BLaER1 (cell line): ENCODE data around the gene SEMA6B.
A peak's percentile ranks its signal among the peaks of the same experiment; 100 is the strongest.
"Not testable (repeated sequence)": the region's sequence is repeated elsewhere in the genome, so short reads cannot be mapped to it uniquely, and the experiment has no call there.

Source experiments
- H3K27ac ChIP-seq: shearing (Covaris generic); formaldehyde crosslinking; 2 replicates; pipeline ENCODE4 v1.8.1; 2022
- H3K27me3 ChIP-seq: shearing (Covaris generic); formaldehyde crosslinking; 2 replicates; pipeline ENCODE4 v1.8.1; 2022
- H3K36me3 ChIP-seq: shearing (Covaris generic); formaldehyde crosslinking; 2 replicates; pipeline ENCODE4 v1.8.1; 2022
- H3K4me1 ChIP-seq: shearing (Covaris generic); formaldehyde crosslinking; 2 replicates; pipeline ENCODE4 v1.8.1; 2022
- H3K4me2 ChIP-seq: shearing (Covaris generic); formaldehyde crosslinking; 2 replicates; pipeline ENCODE4 v1.8.1; 2022
- H3K4me3 ChIP-seq: shearing (Covaris generic); formaldehyde crosslinking; 2 replicates; pipeline ENCODE4 v1.8.1; 2022
- H3K9ac ChIP-seq: shearing (Covaris generic); formaldehyde crosslinking; 2 replicates; pipeline ENCODE4 v1.8.1; 2022
- H3K9me3 ChIP-seq: shearing (Covaris generic); formaldehyde crosslinking; 2 replicates; pipeline ENCODE4 v1.8.1; 2022
- H4K20me1 ChIP-seq: shearing (Covaris generic); formaldehyde crosslinking; 2 replicates; pipeline ENCODE4 v1.8.1; 2022
- Cebpa-rat ChIP-seq: shearing (Covaris generic); IDR thresholded peaks from 2 replicates; pipeline ENCODE4 v1.8.1; 2022

SEMA6B gene

DNA sequence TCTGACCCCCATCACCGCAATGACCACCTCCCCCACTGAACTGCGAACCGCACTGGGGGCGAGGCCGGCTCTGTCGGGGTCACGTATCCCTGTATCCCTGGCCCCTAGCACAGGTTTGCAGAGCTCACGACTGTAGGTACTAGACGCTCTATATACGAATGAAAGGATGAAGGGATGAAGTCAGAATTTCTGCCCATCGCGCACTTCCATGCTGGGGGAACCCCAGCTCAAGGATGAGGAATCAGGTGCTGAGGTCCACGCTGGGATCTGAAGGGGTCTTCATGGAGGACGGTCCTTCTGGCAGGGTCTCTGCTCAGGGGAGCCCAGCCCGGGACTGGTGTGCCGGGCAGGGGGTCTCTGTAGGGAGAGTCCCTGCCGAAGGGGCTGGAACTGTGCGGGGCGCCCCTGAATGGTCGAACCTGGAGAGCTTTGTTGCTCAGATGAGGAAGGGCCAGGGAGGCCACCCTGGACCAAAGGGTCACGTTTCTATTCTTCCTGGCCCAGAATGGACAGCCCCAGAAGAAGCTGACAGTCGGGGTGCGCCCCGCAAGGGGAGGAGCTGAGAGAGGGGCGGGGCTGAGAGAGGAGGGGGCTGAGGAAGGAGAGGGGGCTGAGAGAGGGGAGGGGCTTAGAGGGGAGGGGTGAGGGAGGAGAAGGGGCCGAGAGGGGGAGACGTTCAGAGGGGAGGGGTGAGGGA is 37.9 kb upstream of the SEMA6B start:
- H3K36me3 ChIP-seq: no peaks in the 10 kb centered on the region
- H3K27ac ChIP-seq: no peak overlapping the region

GRCh38 chr19:4596033-4596904 is 36.8 kb upstream of the SEMA6B start:
- no peaks in the 10 kb centered on the region for H3K36me3 ChIP-seq
- no peaks in the 10 kb centered on the region for H3K9me3 ChIP-seq
- no peak overlapping the region for H3K4me3 ChIP-seq
- peaks cover 21% of the 10 kb centered on the region for H3K4me1 ChIP-seq
- H3K27ac ChIP-seq: no peak overlapping the region
- TF ChIP-seq Cebpa-rat: no peak
- no peak overlapping the region for H3K4me2 ChIP-seq
- H3K27me3 ChIP-seq: no peaks in the 10 kb centered on the region
- H3K9ac ChIP-seq: no peak overlapping the region
- H4K20me1 ChIP-seq: no peaks in the 10 kb centered on the region

More for the DNA sequence above, 37.9 kb upstream of the SEMA6B start:
- H4K20me1 ChIP-seq: no peaks in the 10 kb centered on the region
- no peaks in the 10 kb centered on the region for H3K27me3 ChIP-seq
- H3K9ac ChIP-seq: no peak overlapping the region; the same call in 1 of the 2 replicates
- peaks cover 21% of the 10 kb centered on the region for H3K4me1 ChIP-seq
- peak overlapping the region; percentile 77 for H3K4me2 ChIP-seq
- TF ChIP-seq Cebpa-rat: no peak
- H3K9me3 ChIP-seq: no peaks in the 10 kb centered on the region
- peak overlapping the region; percentile 52; the same call in 1 of the 2 replicates for H3K4me3 ChIP-seq

- H4K20me1 ChIP-seq, H3K4me3 ChIP-seq, H3K27ac ChIP-seq, H3K27me3 ChIP-seq, H3K9ac ChIP-seq, H3K9me3 ChIP-seq, H3K4me2 ChIP-seq, H3K36me3 ChIP-seq: not testable (repeated sequence)
- peaks cover 21% of the 10 kb centered on the region for H3K4me1 ChIP-seq
Observed at GRCh38 chr19:4595158-4595557, 35.7 kb upstream of the SEMA6B start.

GRCh38 chr19:4594201-4594600 is 34.7 kb upstream of the SEMA6B start:
- no peak overlapping the region for H3K4me3 ChIP-seq
- no peaks in the 10 kb centered on the region for H3K27me3 ChIP-seq
- H3K4me1 ChIP-seq: peaks cover 21% of the 10 kb centered on the region
- no peak overlapping the region for H3K4me2 ChIP-seq
- H3K27ac ChIP-seq: no peak overlapping the region
- H3K9me3 ChIP-seq: no peaks in the 10 kb centered on the region
- no peak overlapping the region for H3K9ac ChIP-seq
- TF ChIP-seq Cebpa-rat: no peak
- no peaks in the 10 kb centered on the region for H4K20me1 ChIP-seq
- no peaks in the 10 kb centered on the region for H3K36me3 ChIP-seq

- H3K27ac ChIP-seq: no peak overlapping the region
- no peaks in the 10 kb centered on the region for H3K9me3 ChIP-seq
- H3K4me2 ChIP-seq: no peak overlapping the region
Observed at GRCh38 chr19:4593409-4593851, 33.9 kb upstream of the SEMA6B start.

GRCh38 chr19:4592445-4592844 is 33.0 kb upstream of the SEMA6B start:
- TF ChIP-seq Cebpa-rat: no peak
- no peak overlapping the region; the same call in 1 of the 2 replicates for H3K4me2 ChIP-seq
- H3K4me1 ChIP-seq: peaks cover 9% of the 10 kb centered on the region
- H3K4me3 ChIP-seq: no peak overlapping the region
- no peak overlapping the region for H3K27ac ChIP-seq
- no peaks in the 10 kb centered on the region for H3K9me3 ChIP-seq
- H3K27me3 ChIP-seq: no peaks in the 10 kb centered on the region
- no peaks in the 10 kb centered on the region for H4K20me1 ChIP-seq
- no peaks in the 10 kb centered on the region for H3K36me3 ChIP-seq
- H3K9ac ChIP-seq: no peak overlapping the region

More at GRCh38 chr19:4593409-4593851, 33.9 kb upstream of the SEMA6B start:
- H3K9ac ChIP-seq: no peak overlapping the region
- H4K20me1 ChIP-seq: no peaks in the 10 kb centered on the region
- H3K27me3 ChIP-seq: no peaks in the 10 kb centered on the region
- H3K4me3 ChIP-seq: no peak overlapping the region
- H3K36me3 ChIP-seq: no peaks in the 10 kb centered on the region
- H3K4me1 ChIP-seq: peaks cover 13% of the 10 kb centered on the region
- TF ChIP-seq Cebpa-rat: no peak

DNA sequence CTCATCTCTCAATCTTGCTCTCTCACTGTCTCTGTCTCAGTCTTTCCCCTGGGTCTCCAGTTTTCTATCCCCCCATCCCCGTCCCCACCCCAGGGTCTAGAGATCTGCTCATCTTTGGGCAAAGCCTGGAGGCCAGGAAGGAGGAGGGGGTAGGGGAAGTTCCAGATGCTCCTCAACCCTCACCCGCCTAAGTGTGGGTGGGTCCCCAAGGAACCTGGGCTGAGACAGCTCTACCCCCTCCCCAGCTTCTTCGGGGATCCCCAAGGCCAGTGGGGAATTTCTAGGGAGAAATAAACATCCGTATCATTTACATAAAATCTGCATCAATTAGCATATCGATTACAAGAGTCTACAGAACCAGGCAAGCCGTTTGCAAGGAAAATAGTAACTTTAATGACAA is 31.8 kb upstream of the SEMA6B start:
- Histone ChIP-seq H3K27me3 (no peaks in the 10 kb centered on the region), H4K20me1 (no peaks in the 10 kb centered on the region), H3K27ac (no peak overlapping the region), H3K9me3 (no peaks in the 10 kb centered on the region), H3K4me3 (no peak overlapping the region), H3K4me2 (no peak overlapping the region), H3K36me3 (no peaks in the 10 kb centered on the region), H3K9ac (no peak overlapping the region), H3K4me1 (peaks cover 6% of the 10 kb centered on the region; the same call in 1 of the 2 replicates)
- TF ChIP-seq Cebpa-rat: no peak

- H3K4me3 ChIP-seq: no peak overlapping the region
Observed at GRCh38 chr19:4590559-4590958, 31.1 kb upstream of the SEMA6B start.

DNA sequence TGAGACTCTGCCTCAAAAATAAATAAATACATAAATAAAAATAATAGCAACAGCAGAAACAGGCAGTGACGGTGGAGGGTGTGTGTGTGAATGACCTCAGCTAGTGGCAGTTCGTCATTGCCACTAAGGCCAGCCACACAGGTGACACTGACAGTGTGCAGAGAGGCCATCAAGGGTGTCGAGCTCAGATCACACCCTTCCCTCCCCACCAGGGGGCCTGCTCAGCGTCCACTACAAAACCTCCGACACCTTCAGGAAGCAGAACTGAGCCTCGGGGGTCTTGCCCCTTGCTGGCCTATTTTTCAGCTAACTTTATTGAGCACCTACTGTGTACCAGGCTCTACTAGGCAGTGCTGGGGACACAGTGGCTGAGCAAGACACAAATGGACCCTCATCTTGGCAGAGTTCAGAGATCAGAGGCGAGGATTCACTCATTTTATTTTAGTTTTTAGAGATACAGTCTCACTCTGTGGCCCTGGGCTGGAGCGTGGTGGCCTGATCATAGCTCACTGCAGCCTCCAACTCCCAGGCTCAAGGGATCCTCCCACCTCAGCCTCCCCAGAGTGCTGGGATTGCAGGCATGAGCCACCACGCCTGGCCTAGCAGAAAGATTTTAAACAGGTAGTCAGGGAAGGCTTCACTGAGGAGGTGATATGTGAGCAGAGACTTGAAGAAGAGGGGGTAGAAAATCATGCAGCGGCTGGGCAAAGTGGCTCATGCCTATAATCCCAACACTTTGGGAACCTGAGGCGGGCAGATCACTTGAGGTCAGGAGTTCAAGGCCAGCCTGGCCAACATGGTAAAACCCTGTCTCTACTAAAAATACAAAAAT is 30.3 kb upstream of the SEMA6B start:
- H4K20me1 ChIP-seq: no peaks in the 10 kb centered on the region
- H3K36me3 ChIP-seq: no peaks in the 10 kb centered on the region
- H3K9ac ChIP-seq: no peak overlapping the region
- no peaks in the 10 kb centered on the region for H3K9me3 ChIP-seq
- no peak overlapping the region for H3K4me3 ChIP-seq
- H3K27me3 ChIP-seq: no peaks in the 10 kb centered on the region
- no peak for TF ChIP-seq Cebpa-rat
- no peak overlapping the region for H3K27ac ChIP-seq
- H3K4me1 ChIP-seq: peaks cover 11% of the 10 kb centered on the region
- H3K4me2 ChIP-seq: no peak overlapping the region

More at GRCh38 chr19:4590559-4590958, 31.1 kb upstream of the SEMA6B start:
- Histone ChIP-seq H4K20me1 (no peaks in the 10 kb centered on the region), H3K9me3 (no peaks in the 10 kb centered on the region), H3K36me3 (no peaks in the 10 kb centered on the region), H3K4me2 (no peak overlapping the region), H3K27me3 (no peaks in the 10 kb centered on the region), H3K4me1 (peaks cover 6% of the 10 kb centered on the region; the same call in 1 of the 2 replicates), H3K9ac (no peak overlapping the region), H3K27ac (no peak overlapping the region)
- no peak for TF ChIP-seq Cebpa-rat
